GM18505 (cell line): ENCODE measurements around the gene PPP1R11.
"Not testable (repeated sequence)": the region's sequence is repeated elsewhere in the genome, so short reads cannot be mapped to it uniquely, and the experiment has no call there.

ENCODE experiments used
- ATAC-seq: cut with Tn5 transposase; IDR thresholded peaks from one replicate; pipeline ENCODE4 v1.9.1; 2021; ENCODE audit not compliant: unreplicated experiment
- POLR2A ChIP-seq: IDR thresholded peaks from 4 replicates; pipeline ENCODE4 v1.6.1; 2011; ENCODE audit warnings: borderline replicate concordance; ENCODE audit not compliant: insufficient read depth, insufficient read length; ENCODE audit errors: extremely low read depth

PPP1R11 gene

GRCh38 chr6:30066577-30067459, at the start of gene PPP1R11:
Gene PPP1R11 (plus strand): TSS chr6:30067198. CDS start chr6:30067411, 213 bp downstream.
- peak; percentile 91 for TF ChIP-seq POLR2A
- peak; percentile 96 for ATAC-seq

- ATAC-seq: no peak
- no peak for TF ChIP-seq POLR2A
Observed at GRCh38 chr6:30019819-30020218, 47.2 kb upstream of the PPP1R11 start.

- ATAC-seq: no peak
- TF ChIP-seq POLR2A: no peak
Observed at GRCh38 chr6:30020626-30021025, 46.4 kb upstream of the PPP1R11 start.

GRCh38 chr6:30022189-30022588, 44.8 kb upstream of the PPP1R11 start:
- no peak for TF ChIP-seq POLR2A

GRCh38 chr6:30022712-30023111, 44.3 kb upstream of the PPP1R11 start:
- ATAC-seq: not testable (repeated sequence)

More at GRCh38 chr6:30022189-30022588, 44.8 kb upstream of the PPP1R11 start:
- no peak for ATAC-seq

- ATAC-seq: no peak
- no peak for TF ChIP-seq POLR2A
Observed at GRCh38 chr6:30025186-30025585, 41.8 kb upstream of the PPP1R11 start.

GRCh38 chr6:30029588-30029987, 37.4 kb upstream of the PPP1R11 start:
- no peak for TF ChIP-seq POLR2A
- no peak for ATAC-seq

- no peak for ATAC-seq
- TF ChIP-seq POLR2A: no peak
Observed at GRCh38 chr6:30031381-30031780, 35.6 kb upstream of the PPP1R11 start.

- not testable (repeated sequence) for ATAC-seq
Observed at GRCh38 chr6:30033440-30033839, 33.6 kb upstream of the PPP1R11 start.

GRCh38 chr6:30035784-30036183, 31.2 kb upstream of the PPP1R11 start:
- no peak for TF ChIP-seq POLR2A
- no peak for ATAC-seq

GRCh38 chr6:30037182-30037788, 29.7 kb upstream of the PPP1R11 start:
- TF ChIP-seq POLR2A: no peak

GRCh38 chr6:30041221-30041620, 25.8 kb upstream of the PPP1R11 start:
- TF ChIP-seq POLR2A: no peak
- ATAC-seq: no peak

More at GRCh38 chr6:30037182-30037788, 29.7 kb upstream of the PPP1R11 start:
- no peak for ATAC-seq

- no peak for TF ChIP-seq POLR2A
- no peak for ATAC-seq
Observed at GRCh38 chr6:30041821-30042220, 25.2 kb upstream of the PPP1R11 start.

- ATAC-seq: no peak
- no peak for TF ChIP-seq POLR2A
Observed at GRCh38 chr6:30042476-30042875, 24.5 kb upstream of the PPP1R11 start.
